Astrocyte (in vitro differentiated cells and primary cell): ENCODE measurements around the gene TMC1.

ENCODE experiments used
- EZH2 ChIP-seq: IDR thresholded peaks from 2 replicates; pipeline ENCODE4 v1.6.1; 2012; ENCODE audit warnings: mild to moderate bottlenecking, low read length, inconsistent platforms; ENCODE audit not compliant: insufficient read depth
- TF ChIP-seq, protein P1 (sequence below): IDR thresholded peaks from 2 replicates; pipeline ENCODE4 v1.5.1; 2011; ENCODE audit warnings: low read depth, mild to moderate bottlenecking, inconsistent platforms, low read length, moderate library complexity; ENCODE audit not compliant: insufficient read depth

DNA sequence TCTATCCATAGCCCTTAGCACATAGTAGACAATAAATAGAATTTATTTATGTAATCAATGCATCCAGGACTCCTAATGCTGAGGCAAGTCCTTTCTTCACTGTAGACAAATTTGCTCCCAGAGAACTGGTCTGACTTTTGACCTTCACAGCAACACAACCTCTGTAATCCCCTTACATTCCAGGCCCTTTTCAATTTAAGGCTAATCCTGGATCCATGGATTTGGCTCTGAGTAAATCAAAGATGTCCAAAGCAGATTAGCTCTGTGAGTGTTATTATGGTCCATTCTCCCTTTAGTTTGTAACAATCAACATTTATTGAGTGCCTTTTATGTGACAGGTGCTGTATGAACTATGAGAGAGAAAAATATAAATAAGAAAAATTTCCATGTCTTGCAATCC is 27.4 kb upstream of the TMC1 start:
- TF ChIP-seq, protein P1, sequence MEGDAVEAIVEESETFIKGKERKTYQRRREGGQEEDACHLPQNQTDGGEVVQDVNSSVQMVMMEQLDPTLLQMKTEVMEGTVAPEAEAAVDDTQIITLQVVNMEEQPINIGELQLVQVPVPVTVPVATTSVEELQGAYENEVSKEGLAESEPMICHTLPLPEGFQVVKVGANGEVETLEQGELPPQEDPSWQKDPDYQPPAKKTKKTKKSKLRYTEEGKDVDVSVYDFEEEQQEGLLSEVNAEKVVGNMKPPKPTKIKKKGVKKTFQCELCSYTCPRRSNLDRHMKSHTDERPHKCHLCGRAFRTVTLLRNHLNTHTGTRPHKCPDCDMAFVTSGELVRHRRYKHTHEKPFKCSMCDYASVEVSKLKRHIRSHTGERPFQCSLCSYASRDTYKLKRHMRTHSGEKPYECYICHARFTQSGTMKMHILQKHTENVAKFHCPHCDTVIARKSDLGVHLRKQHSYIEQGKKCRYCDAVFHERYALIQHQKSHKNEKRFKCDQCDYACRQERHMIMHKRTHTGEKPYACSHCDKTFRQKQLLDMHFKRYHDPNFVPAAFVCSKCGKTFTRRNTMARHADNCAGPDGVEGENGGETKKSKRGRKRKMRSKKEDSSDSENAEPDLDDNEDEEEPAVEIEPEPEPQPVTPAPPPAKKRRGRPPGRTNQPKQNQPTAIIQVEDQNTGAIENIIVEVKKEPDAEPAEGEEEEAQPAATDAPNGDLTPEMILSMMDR, result no peak
- no peak for TF ChIP-seq EZH2
